Prostate gland (tissue), 2 donors: ENCODE results near the gene SGCE. TPM values are rescaled to one million over a fixed set of nuclear protein-coding genes. Genes with fewer than 3 reads are reported as not detected.
"Not testable (repeated sequence)": the region's sequence is repeated elsewhere in the genome, so short reads cannot be mapped to it uniquely, and the experiment has no call there.

Experiments
- DNase-seq: peaks from one replicate; pipeline ENCODE4 v3.0.0-alpha.2; 2019; ENCODE audit warnings: low spot score
- H3K27ac ChIP-seq, 2 donors: fragments of 200-600 bp; sonication (generic); 2 replicates each; pipeline ENCODE4 v1.5.1; 2017 to 2019
- H3K27me3 ChIP-seq: fragments of 200-600 bp; sonication (generic); replicated peaks from 2 replicates; pipeline ENCODE4 v1.5.1; 2019; ENCODE audit not compliant: insufficient read depth
- H3K36me3 ChIP-seq, 2 donors: fragments of 200-600 bp; sonication (generic); 1 replicate in 1 of 2; 2 replicates in 1 of 2; pipeline versions ENCODE4 v1.5.1 to v1.8.1; 2017 to 2019
- H3K4me1 ChIP-seq: fragments of 200-600 bp; sonication (generic); replicated peaks from 2 replicates; pipeline ENCODE4 v1.5.1; 2019
- H3K4me3 ChIP-seq, 2 donors: fragments of 200-600 bp; sonication (generic); 2 replicates each; pipeline ENCODE4 v1.5.1; 2017 to 2019
- H3K9me3 ChIP-seq: fragments of 200-600 bp; sonication (generic); 2 replicates; pipeline ENCODE4 v1.5.1; 2017
- CTCF ChIP-seq, 4 experiments: fragments of 200-600 bp in 2 of 4; fragments of 450-650 bp in 2 of 4; sonication (generic) in 2 of 4; IDR thresholded peaks; 1 replicate in 3 of 4; 2 replicates in 1 of 4; pipeline ENCODE4 v1.5.1; 2016 to 2019; ENCODE audit warnings: antibody characterized with exemption in 4 of 4, mild to moderate bottlenecking in 2 of 4, moderate library complexity in 2 of 4
- POLR2A ChIP-seq: fragments of 450-650 bp; IDR thresholded peaks from one replicate; pipeline ENCODE4 v1.6.1; 2016; ENCODE audit warnings: antibody characterized with exemption, mild to moderate bottlenecking
- POLR2AphosphoS5 ChIP-seq: sonication (generic); formaldehyde crosslinking; IDR thresholded peaks from one replicate; pipeline ENCODE4 v1.6.1; 2017; ENCODE audit warnings: antibody characterized with exemption
- WGBS: methylation state at CpG from one replicate; pipeline ENCODE4 v1.1.5; 2018; 5-methylcytosine and 5-hydroxymethylcytosine counted together
- intact Hi-C: fragments of 100-400 bp; cut with DNase I; formaldehyde crosslinking; loops from one replicate; pipeline ENCODE4 v1.14.2; 2022
- total RNA-seq, 2 donors: library from RNA; depleted of rRNA; stranded (reverse); fragments of >200 nt; gene quantifications; one replicate each; pipeline ENCODE4 v1.1.0, GENCODE V29; 2016

Gene SGCE
- 100 to 1,000 TPM in 1 of 2 donors, 10 to 100 TPM in 1; 34.9 to 113 TPM for total RNA-seq

- H3K4me3 ChIP-seq, result peak within 1 kb of the TSS; percentile 43 to 58
- H3K4me1 ChIP-seq, result no peaks in the 10 kb centered on the region
- intact Hi-C loops, result loop anchor here (5.0 to 10.0 kb wide), 4 partner anchors 149 to 359 kb away; partner anchors contain the start of gene CASD1
- WGBS, result 19% methylated on average over 63 of the region's 63 CpGs
- no peaks in the 10 kb centered on the region for H3K36me3 ChIP-seq
- H3K27me3 ChIP-seq, result no peaks in the 10 kb centered on the region
- peak; percentile 67 for DNase-seq
- H3K9me3 ChIP-seq, result no peaks in the 10 kb centered on the region
- no peak for TF ChIP-seq POLR2AphosphoS5
- TF ChIP-seq CTCF (IDR thresholded peaks at IDR 0.05), result peak; percentile 34 to 85 (median 50)
- H3K27ac ChIP-seq, result peak within 1 kb of the TSS; percentile 67 to 68
These were observed at the start of gene SGCE for GRCh38 chr7:94655848-94656657. Gene SGCE, minus strand, starts transcription at chr7:94656133. Its CDS starts 35 bp downstream, at chr7:94656098.

- DNase-seq, result not testable (repeated sequence)
These were observed 49.5 kb upstream of the SGCE start for GRCh38 chr7:94705155-94706021.

GRCh38 chr7:94701555-94701973, 45.6 kb upstream of the SGCE start:
- no peak overlapping the region for H3K4me3 ChIP-seq
- no peaks in the 10 kb centered on the region for H3K4me1 ChIP-seq
- H3K36me3 ChIP-seq, result no peaks in the 10 kb centered on the region
- DNase-seq, result no peak
- WGBS, result 53% methylated on average over 1 of the region's 1 CpG
- no peaks in the 10 kb centered on the region for H3K9me3 ChIP-seq
- H3K27ac ChIP-seq, result no peak overlapping the region
- no peaks in the 10 kb centered on the region for H3K27me3 ChIP-seq
- intact Hi-C loops, result no loop called here
- TF ChIP-seq POLR2A, result no peak

More at GRCh38 chr7:94705155-94706021, 49.5 kb upstream of the SGCE start:
- H3K27me3 ChIP-seq, H3K4me1 ChIP-seq, H3K9me3 ChIP-seq, H3K36me3 ChIP-seq, intact Hi-C loops, H3K27ac ChIP-seq, H3K4me3 ChIP-seq: not testable (repeated sequence)
- WGBS, result 98% methylated on average over 39 of the region's 39 CpGs

GRCh38 chr7:94700926-94701554, 45.1 kb upstream of the SGCE start:
- no peaks in the 10 kb centered on the region for H3K4me1 ChIP-seq
- H3K36me3 ChIP-seq, result no peaks in the 10 kb centered on the region
- H3K9me3 ChIP-seq, result no peaks in the 10 kb centered on the region
- no peak overlapping the region for H3K4me3 ChIP-seq
- DNase-seq, result no peak
- TF ChIP-seq POLR2A, result no peak
- no peak for TF ChIP-seq CTCF (IDR thresholded peaks at IDR 0.05)
- no peak for TF ChIP-seq POLR2AphosphoS5
- intact Hi-C loops, result no loop called here
- H3K27ac ChIP-seq, result no peak overlapping the region
- no peaks in the 10 kb centered on the region for H3K27me3 ChIP-seq

GRCh38 chr7:94698275-94698674, 42.3 kb upstream of the SGCE start:
- intact Hi-C loops, result no loop called here
- WGBS, result 41% methylated on average over 2 of the region's 2 CpGs
- Histone ChIP-seq H3K27me3 (no peaks in the 10 kb centered on the region), H3K27ac (no peak overlapping the region), H3K9me3 (no peaks in the 10 kb centered on the region), H3K4me3 (no peak overlapping the region), H3K36me3 (no peaks in the 10 kb centered on the region), H3K4me1 (no peaks in the 10 kb centered on the region)
- TF ChIP-seq POLR2A, result no peak
- TF ChIP-seq CTCF (IDR thresholded peaks at IDR 0.05), result no peak
- no peak for TF ChIP-seq POLR2AphosphoS5
- no peak for DNase-seq
